Fibroblast of peridontal ligament (primary cell): Measurements from ENCODE around the gene GALNT16.
"Not testable (repeated sequence)": the region's sequence is repeated elsewhere in the genome, so short reads cannot be mapped to it uniquely, and the experiment has no call there.

Experiments used
- DNase-seq: peaks from one replicate; pipeline ENCODE4 v3.0.0-alpha.2; 2010; ENCODE audit errors: extremely low read depth

The GALNT16 gene

GRCh38 chr14:69285661-69286255, 25.8 kb downstream of the GALNT16 start:
- no peak for DNase-seq

GRCh38 chr14:69287098-69288010, 27.4 kb downstream of the GALNT16 start:
- DNase-seq = no peak

- peak; percentile 89 for DNase-seq
Observed at GRCh38 chr14:69288011-69288771, 28.2 kb downstream of the GALNT16 start.

GRCh38 chr14:69288956-69289705, 29.2 kb downstream of the GALNT16 start:
- peak; percentile 54 for DNase-seq

- peak; percentile 11 for DNase-seq
Observed at GRCh38 chr14:69289811-69290520, 30.0 kb downstream of the GALNT16 start.

- not testable (repeated sequence) for DNase-seq
Observed at GRCh38 chr14:69290881-69291280, 30.9 kb downstream of the GALNT16 start.

- no peak for DNase-seq
Observed at GRCh38 chr14:69291396-69291795, 31.4 kb downstream of the GALNT16 start.

- DNase-seq = peak; percentile 15
Observed at GRCh38 chr14:69291891-69292561, 32.1 kb downstream of the GALNT16 start.

- no peak for DNase-seq
Observed at GRCh38 chr14:69298131-69299071, 38.4 kb downstream of the GALNT16 start.

- no peak for DNase-seq
Observed at GRCh38 chr14:69299286-69300035, 39.5 kb downstream of the GALNT16 start.

- DNase-seq = peak; percentile 69
Observed at GRCh38 chr14:69300601-69301221, 40.8 kb downstream of the GALNT16 start.

GRCh38 chr14:69303086-69303485, 43.1 kb downstream of the GALNT16 start:
- DNase-seq = no peak

- no peak for DNase-seq
Observed at GRCh38 chr14:69312608-69313007, 52.6 kb downstream of the GALNT16 start.

GRCh38 chr14:69313176-69313575, 53.2 kb downstream of the GALNT16 start:
- DNase-seq = no peak

- DNase-seq = no peak
Observed at GRCh38 chr14:69314327-69314726, 54.4 kb downstream of the GALNT16 start.

GRCh38 chr14:69315301-69315700, 55.3 kb downstream of the GALNT16 start:
- DNase-seq = no peak

GRCh38 chr14:69316449-69317101, 56.6 kb downstream of the GALNT16 start:
- no peak for DNase-seq
